ENCODE measurements around the gene MELTF. TPM values are rescaled to one million over a fixed set of nuclear protein-coding genes. Genes with fewer than 3 reads are reported as not detected.

MELTF gene
- total and polyA plus RNA-seq, 8 donors, result 4.0 to 8.4 (median 5.6) TPM

DNA sequence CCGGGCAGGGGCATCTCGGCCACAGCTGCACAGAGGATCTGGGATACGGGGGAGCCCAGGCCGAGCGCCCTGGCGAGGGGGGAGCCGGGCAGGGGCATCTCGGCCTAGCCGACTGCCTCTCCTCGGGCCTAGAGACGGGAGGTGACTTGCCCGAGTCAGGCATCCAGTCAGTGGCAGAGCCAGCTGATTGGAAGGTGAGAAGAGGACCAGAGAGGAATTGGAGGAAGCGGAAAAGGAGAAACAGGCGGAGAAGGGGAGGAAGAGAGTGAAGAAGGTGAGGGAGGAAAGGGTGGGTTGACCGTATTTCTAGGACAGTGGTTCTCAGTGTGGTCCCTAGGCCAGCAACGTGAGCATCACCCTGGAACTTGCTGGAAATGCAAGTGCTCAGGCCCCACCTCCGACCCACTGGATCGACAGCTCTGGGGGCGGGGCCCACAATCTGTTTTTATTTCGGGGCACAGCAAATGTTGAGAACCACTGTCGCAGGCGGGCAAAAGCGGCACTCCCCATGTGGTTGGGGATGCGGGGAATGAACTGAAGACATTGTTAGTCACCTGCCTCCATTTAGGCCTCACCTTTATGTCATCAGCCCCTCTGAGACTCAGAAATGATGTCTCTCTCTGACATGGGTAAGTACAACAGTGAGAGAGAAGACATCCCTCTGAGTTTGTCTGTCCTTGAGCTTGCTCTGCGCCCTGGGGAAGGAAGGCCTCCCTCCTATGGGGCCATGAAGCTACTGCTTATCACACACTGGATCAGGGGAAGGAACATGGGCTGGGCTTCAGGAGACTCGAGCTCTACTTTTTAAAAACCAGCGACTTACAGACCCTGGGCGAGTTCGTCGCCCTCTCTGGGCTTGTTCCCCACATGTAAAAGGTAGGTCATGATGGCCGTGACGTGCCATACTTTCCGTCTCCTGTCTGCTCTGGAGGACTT, 1.0 kb upstream of the MELTF start:
- H3K27ac ChIP-seq, result no peak overlapping the region
- H3K4me3 ChIP-seq, result no peak overlapping the region
- intact Hi-C loops (cut with DNase I), result no loop called here

DNA sequence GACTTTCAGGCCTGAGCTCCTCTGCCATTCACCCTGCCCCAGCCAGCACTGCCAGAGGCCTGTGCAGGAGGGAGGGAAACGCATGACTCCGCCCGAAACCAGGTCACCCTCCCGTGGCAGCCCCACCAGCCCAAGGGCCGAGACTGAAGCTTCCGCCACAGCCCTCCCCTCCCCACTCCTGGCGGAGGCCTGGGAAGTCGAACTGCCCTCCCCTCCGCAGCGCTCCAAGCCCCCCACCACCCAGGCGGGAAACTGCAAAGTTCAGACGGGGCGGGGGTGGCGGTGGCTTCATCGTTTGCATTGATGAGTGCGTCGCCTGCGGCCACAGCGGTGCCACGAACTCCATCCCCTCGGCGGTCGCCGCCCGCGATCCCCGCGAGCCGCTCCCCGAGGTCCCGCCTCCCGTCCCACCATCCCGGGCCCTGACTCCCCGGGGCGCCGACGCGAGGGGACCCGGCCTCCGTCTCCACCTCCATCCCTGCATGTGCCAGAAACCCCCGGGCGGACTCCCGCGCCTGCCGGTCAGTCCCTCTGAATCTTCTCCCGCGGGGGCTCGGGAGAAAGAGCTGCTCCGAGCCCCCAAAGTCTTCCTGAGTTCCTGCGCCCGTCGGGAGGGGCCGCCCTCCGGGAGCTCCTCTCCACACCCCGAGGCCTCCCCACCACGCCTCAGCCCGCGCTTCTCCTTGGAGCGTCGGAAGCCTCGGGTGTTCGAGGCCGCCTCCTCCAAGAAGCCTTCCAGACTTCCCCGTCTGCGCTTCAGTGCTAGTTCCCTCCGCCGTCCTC, 698 bp downstream of the MELTF start:
- intact Hi-C loops (cut with DNase I), result no loop called here
- peaks cover 8 to 37% of the 10 kb centered on the region in 2 donors for H3K4me1 ChIP-seq
- H3K36me3 ChIP-seq, result no peaks in the 10 kb centered on the region
- DNase-seq, result no peak
- no peaks in the 10 kb centered on the region for H3K9me3 ChIP-seq
- peak; percentile 12 for ATAC-seq
- TF ChIP-seq, protein P1, sequence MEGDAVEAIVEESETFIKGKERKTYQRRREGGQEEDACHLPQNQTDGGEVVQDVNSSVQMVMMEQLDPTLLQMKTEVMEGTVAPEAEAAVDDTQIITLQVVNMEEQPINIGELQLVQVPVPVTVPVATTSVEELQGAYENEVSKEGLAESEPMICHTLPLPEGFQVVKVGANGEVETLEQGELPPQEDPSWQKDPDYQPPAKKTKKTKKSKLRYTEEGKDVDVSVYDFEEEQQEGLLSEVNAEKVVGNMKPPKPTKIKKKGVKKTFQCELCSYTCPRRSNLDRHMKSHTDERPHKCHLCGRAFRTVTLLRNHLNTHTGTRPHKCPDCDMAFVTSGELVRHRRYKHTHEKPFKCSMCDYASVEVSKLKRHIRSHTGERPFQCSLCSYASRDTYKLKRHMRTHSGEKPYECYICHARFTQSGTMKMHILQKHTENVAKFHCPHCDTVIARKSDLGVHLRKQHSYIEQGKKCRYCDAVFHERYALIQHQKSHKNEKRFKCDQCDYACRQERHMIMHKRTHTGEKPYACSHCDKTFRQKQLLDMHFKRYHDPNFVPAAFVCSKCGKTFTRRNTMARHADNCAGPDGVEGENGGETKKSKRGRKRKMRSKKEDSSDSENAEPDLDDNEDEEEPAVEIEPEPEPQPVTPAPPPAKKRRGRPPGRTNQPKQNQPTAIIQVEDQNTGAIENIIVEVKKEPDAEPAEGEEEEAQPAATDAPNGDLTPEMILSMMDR (IDR thresholded peaks at IDR 0.05), result no peak
- H3K27ac ChIP-seq, result no peak overlapping the region
- peaks cover 0 to 44% of the 10 kb centered on the region in 2 donors for H3K27me3 ChIP-seq
- H3K4me3 ChIP-seq, result peak overlapping the region; percentile 37 to 59

More for the DNA sequence above, 1.0 kb upstream of the MELTF start:
- H3K9me3 ChIP-seq, result no peaks in the 10 kb centered on the region
- TF ChIP-seq, protein P1 (IDR thresholded peaks at IDR 0.05), result no peak
- DNase-seq, result no peak
- peaks cover 0 to 38% of the 10 kb centered on the region in 2 donors for H3K27me3 ChIP-seq
- H3K36me3 ChIP-seq, result no peaks in the 10 kb centered on the region
- peaks cover 8 to 36% of the 10 kb centered on the region in 2 donors for H3K4me1 ChIP-seq
- ATAC-seq, result no peak

DNA sequence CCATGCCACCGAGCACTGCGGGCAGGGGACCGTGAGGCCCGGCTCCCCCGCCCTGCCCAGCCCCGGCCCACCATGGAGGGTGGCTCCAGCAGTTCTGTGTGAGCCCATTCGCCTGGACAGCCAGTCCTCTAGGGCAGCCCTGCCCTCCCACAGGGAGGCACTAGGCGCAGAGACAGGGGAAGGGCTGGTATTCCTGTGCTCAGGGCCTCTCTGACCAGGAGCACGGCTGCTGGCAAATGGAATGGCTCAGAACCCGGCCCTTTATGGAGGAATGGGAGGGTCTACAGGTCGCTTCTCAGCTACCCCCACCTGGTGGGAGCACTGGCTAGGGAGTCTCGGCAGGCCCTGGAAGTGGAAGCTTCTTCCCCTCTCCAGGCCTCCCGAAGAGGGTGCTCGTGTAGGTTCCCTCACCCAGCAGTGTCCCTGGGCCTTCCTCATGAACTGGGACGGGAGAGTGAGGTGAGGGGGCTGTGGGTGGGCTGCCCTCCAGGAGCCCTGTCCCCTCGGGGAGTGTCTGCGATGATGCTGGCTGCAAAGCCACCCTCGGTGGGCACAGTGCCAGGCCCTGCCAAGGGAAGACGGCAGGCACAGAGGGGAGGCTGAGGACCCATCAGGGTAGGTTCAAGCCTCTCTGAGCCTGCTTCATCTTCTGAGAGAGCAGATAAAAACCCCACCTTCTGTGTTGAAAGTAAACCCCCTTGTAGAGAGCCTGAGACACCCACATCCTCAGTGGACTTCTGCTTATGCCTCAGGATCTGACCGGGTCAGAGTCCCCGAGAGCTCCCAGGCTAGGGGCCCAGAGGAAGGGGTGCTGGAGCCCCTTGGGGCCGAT, 1.5 kb downstream of the MELTF start:
- no peak overlapping the region for H3K27ac ChIP-seq
- ATAC-seq (no peak), DNase-seq (no peak)
- no peaks in the 10 kb centered on the region for H3K9me3 ChIP-seq
- TF ChIP-seq, protein P1 (IDR thresholded peaks at IDR 0.05), result no peak
- H3K4me3 ChIP-seq, result peak overlapping the region in 1 of 2 donors; percentile 59
- H3K36me3 ChIP-seq, result no peaks in the 10 kb centered on the region
- H3K4me1 ChIP-seq, result peaks cover 8 to 45% of the 10 kb centered on the region in 2 donors
- H3K27me3 ChIP-seq, result peaks cover 0 to 52% of the 10 kb centered on the region in 2 donors
- intact Hi-C loops (cut with DNase I), result no loop called here

DNA sequence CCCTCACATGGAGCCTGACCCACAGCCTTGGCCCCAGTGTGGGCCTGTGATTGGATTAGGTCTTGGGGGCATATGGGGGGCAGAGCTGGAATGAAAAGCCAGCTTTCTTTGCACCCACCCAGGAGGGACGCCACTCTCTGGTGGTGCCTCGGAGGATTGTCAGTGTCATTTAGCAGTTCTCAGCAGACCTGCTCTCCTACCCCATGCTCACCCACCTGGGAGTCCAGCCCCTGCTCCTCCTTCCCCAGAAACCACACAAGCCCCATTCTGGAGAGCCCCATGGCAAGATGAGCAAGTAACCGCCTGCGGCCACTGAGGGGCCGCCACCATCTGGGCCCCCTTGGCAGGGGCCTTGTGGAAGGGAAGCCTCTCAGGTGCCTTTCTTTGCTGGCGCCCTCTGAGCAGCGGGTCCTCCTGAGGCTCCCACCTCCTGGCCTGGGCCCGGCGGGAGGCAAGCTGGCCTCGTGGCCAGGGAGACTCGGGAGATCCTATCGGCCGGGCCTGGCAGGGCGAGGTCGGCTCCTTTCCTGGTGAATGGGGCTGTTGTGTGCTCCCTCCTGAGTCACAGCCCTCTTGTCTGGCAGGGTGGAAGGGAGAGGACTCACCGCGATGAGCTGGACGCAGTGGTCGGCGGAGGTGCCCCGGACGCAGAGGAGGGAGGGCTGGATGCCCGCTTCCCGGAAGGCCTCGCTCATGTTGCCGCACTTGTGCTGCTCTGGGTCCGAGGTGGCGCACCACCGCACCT, 2.3 kb downstream of the MELTF start:
- Histone ChIP-seq H3K36me3 (no peaks in the 10 kb centered on the region), H3K27ac (no peak overlapping the region), H3K4me3 (no peak overlapping the region), H3K9me3 (no peaks in the 10 kb centered on the region), H3K27me3 (peaks cover 0 to 59% of the 10 kb centered on the region in 2 donors), H3K4me1 (peaks cover 8 to 51% of the 10 kb centered on the region in 2 donors)
- no peak for DNase-seq
- intact Hi-C loops (cut with DNase I), result no loop called here
- no peak for ATAC-seq
- TF ChIP-seq, protein P1 (IDR thresholded peaks at IDR 0.05), result no peak
